ENCODE measurements around the gene LIMA1.

The LIMA1 gene

GRCh38 chr12:50132505-50133135, 150.7 kb downstream of the LIMA1 start:
- Histone ChIP-seq H3K4me3 (no peak overlapping the region), H3K27ac (no peak overlapping the region), H3K36me3 (peaks cover 94 to 98% (median 96%) of the 10 kb centered on the region in 11 experiments)

GRCh38 chr12:50129290-50129689, 154.0 kb downstream of the LIMA1 start:
- Histone ChIP-seq H3K36me3 (peaks cover 78 to 96% (median 88%) of the 10 kb centered on the region in 11 experiments), H3K9me3 (replicated peaks in 1 of 11) (no peaks in the 10 kb centered on the region), H3K4me3 (no peak overlapping the region), H3K9ac (no peak overlapping the region), H4K20me1 (peaks cover 4 to 90% (median 52%) of the 10 kb centered on the region in 11 experiments; a peak in 18 of 22 replicates), H3K4me1 (peaks cover 16 to 36% (median 22%) of the 10 kb centered on the region in 10 experiments; a peak in 18 of 20 replicates), H3K27ac (no peak overlapping the region; a peak in 1 of 22 replicates), H3K27me3 (no peaks in the 10 kb centered on the region), H3K4me2 (no peak overlapping the region; a peak in 1 of 22 replicates)
- no peak for TF ChIP-seq Cebpa-rat (IDR thresholded peaks at IDR 0.05)

More at GRCh38 chr12:50132505-50133135, 150.7 kb downstream of the LIMA1 start:
- H3K9me3 ChIP-seq (replicated peaks in 1 of 11) = no peaks in the 10 kb centered on the region
- TF ChIP-seq Cebpa-rat (IDR thresholded peaks at IDR 0.05) = no peak
- H3K9ac ChIP-seq = 0 out of 22 replicates have a peak overlapping the region, but pooled peaks of 1 of the 11 experiments have one; percentile 5
- H3K4me2 ChIP-seq = peak overlapping the region in 2 of 11 experiments; percentile 10 to 11; a peak in 2 of 22 replicates
- H3K27me3 ChIP-seq = no peaks in the 10 kb centered on the region
- H4K20me1 ChIP-seq = peaks cover 4 to 72% (median 35%) of the 10 kb centered on the region in 11 experiments; a peak in 17 of 22 replicates
- peaks cover 5 to 23% (median 10%) of the 10 kb centered on the region in 10 experiments; a peak in 13 of 20 replicates for H3K4me1 ChIP-seq

- no peaks in the 10 kb centered on the region for H3K27me3 ChIP-seq
- H3K9ac ChIP-seq = no peak overlapping the region
- H3K4me3 ChIP-seq = no peak overlapping the region
- no peak overlapping the region for H3K27ac ChIP-seq
- no peaks in the 10 kb centered on the region for H3K9me3 ChIP-seq (replicated peaks in 1 of 11)
- no peak for TF ChIP-seq Cebpa-rat (IDR thresholded peaks at IDR 0.05)
- no peak overlapping the region for H3K4me2 ChIP-seq
- H3K4me1 ChIP-seq = peaks cover 12 to 29% (median 19%) of the 10 kb centered on the region in 10 experiments; a peak in 18 of 20 replicates
- peaks cover 78 to 96% (median 85%) of the 10 kb centered on the region in 11 experiments for H3K36me3 ChIP-seq
- peaks cover 4 to 91% (median 52%) of the 10 kb centered on the region in 11 experiments; a peak in 17 of 22 replicates for H4K20me1 ChIP-seq
Observed at GRCh38 chr12:50127546-50127945, 155.8 kb downstream of the LIMA1 start.

Measured in BLaER1 treated with 17β-estradiol and CSF1 and Interleukin-3, amounts not matched to agents 10 nM and 100 nM (cell line).